Activated CD4-positive, alpha-beta T cell treated with anti-CD3 and anti-CD28 coated beads, Interleukin-2, amount 50 U/mL, for 24 hours (primary cell): ENCODE measurements around the gene DGKG.

Source experiments
- DNase-seq, 2 donors: peaks; one replicate each; pipeline ENCODE4 v3.0.0-alpha.2; 2020; ENCODE audit warnings: low read depth in 1 of 2, low spot score in 1 of 2

Gene DGKG

DNA sequence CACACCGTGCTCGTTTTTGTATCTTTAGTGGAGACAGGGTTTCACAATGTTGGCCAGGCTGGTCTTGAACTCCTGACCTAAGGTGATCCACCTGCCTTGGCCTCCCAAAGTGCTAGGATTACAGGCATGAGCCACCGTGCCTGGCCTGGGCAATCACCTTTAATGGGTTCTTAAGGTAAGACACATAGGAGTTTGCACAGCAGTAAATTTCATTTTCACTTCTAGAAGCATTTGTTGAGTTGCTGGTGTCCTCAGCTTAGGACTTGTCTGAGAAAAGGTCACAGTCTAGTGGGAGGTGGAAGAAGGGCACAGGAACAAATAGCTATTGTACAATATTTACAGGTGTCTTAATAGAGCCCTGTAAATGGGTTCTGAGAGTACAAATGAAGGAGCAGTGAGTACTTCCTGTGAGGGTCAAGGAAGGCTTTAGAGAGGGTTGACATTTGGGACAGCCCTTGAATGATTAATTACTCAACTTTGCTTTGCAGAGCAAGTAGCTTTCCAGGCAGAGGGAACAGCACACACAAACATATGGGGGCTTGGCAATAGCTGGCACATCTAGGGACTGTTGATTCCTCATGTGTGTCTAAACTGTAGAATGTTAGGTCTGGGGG, 244.4 kb downstream of the DGKG start:
- DNase-seq = no peak

- DNase-seq = no peak
Measured at GRCh38 chr3:186115239-186115996, 246.6 kb downstream of the DGKG start.

- no peak for DNase-seq
Measured at GRCh38 chr3:186110975-186111974, 250.8 kb downstream of the DGKG start.

GRCh38 chr3:186109897-186110803, 251.9 kb downstream of the DGKG start:
- DNase-seq = no peak

DNA sequence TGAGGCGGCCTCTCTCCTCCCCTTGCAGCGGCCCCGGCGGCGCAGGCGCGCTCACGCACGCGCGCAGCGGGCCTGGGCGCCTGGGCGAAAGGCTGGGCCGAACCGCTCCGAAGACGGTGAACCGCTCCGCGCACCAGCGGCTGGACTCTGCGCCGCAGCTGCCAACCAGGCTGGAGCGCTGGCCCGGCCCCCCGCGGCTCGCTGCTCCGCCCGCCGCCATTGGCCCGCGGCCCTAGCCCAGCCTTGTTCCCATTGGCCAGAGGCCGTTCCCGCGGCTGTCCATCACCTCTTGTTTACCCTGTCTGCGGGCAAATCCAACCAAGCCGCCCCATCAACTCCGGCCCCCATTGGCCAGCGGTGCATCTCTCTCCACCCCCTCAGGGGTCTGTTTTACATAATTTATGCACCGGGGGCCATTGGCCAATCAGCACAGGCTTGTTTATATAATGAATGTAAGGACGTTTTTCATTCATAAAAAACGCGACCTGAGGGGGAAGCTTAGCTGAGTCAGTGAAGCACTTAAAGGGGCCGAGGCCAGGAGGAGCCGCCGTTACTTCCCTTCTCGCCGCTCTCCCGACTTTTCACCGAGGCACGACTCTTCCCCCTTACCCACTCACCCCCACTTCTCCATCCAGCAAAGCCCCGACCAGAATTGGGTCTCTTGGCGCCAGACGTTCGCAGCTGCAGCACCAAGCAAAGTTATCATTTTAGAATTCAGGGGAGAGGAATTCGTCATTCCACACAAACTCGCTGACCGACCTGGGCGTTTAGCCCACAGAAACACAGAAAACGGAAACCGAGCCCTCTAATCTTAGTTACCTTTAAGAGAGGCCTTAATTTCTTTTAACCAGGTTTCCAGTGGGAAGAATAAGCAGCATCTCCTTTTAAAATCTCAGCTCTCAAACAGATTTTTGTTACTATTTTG, 252.8 kb downstream of the DGKG start, which contains the start of gene ETV5:
Gene ETV5 (minus strand): TSS at position 149 of the 925 bp plus-strand sequence. CDS start 3,221 bp downstream, outside the sequence.
- peak; percentile 73 to 95 for DNase-seq

DNA sequence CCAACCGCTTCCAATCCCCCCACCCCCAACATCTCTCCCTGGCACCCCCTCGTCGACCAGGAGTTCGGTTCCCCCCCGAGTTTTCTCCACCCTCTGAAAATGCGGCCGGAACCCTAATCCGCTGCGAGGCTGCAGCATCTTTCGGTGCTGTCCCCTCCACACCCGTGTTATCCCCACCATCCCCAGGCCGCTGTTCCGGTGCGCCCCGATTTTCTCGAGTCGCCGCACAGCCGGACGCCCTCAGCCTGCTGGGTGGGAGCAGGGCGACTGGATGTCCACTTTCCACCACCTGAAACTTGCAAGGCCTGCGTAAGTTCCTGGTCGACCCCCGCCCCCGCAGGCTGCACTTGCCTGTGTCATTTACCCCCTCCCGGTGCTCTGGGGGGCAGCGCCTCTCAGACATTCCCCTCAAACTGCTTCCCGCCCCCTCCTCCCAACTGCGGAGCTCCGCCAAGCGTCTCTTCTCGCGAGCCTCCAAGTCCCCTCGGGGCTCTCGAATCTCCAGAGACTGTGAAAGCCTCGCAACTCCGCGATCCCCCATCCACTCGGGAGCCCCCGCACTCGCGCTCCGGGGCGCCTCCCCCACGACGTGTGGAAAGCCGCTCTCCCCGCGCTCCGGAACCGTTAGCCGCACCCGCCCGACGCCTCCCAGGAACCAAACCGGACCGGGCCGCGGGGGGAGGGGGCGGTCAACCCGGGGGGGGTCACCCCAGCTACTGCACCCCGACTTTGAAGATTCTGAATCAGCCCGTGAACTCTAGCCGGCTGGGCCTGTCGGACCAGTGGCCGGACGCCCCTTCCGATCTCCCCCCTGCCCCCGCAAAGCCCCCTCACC, 253.7 kb downstream of the DGKG start:
- peak in 1 of 2 donors; percentile 1 for DNase-seq

DNA sequence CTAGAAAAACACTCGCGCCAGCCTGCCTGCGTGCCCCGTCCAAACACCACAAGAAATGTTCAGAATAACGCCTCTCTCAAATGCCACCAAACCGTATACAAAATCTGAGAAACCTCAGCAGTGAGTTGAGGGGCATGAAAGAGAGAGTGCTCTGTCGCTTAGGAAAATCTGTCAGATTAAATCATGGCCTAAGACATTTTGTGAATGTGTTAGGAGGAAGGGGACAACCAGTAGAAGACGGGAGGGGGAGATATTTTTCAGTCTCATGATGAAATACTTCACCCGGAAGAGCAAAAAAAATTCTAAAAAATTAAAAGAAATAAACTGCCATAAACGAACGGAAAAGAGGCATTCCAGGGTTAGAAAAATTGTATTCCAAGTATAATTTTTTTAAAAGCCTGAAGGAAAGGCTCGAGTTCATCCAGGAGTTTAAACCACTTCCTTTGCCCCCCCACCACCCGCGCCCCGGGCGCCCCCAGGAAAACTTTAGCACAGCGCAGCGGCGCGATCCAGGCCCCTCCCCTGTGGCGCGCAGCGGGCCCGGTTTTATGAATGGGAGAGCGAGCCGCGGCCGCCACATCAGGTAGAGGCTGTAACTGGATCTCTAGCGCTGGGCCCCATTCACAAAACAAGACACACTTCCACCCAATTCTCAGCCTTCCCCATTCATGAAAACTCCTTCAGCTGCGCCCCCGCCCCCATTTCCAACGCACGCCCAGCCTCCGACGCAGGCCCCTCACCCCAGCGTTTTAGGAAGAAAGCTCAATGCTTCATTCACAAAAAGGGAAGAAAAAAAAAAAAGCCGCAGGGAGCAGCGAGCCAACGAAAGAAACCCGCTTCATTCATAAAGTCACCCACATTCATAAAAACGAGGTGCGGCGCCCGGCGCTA, 254.6 kb downstream of the DGKG start:
- no peak for DNase-seq

DNA sequence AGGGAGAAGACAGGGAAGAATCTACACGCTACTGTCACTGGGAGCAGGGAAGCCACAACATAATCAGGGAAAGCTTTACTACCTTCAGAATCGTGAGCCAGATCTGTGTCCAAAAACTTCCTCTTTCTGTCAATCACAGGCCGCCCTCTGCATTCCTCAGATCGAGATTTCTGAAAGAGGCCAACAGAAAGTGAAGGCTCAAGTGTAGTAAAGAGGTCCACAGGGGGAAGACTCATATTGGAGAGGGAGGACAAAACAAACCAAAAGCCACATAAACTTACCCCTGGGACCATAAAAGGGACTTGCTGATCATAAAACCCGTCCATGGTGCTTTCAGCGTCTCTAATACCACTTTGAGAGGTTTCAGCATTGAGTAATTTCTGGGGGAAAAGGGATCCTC, 256.5 kb downstream of the DGKG start:
- DNase-seq = no peak

- DNase-seq = no peak
Measured at GRCh38 chr3:186102687-186103086, 259.3 kb downstream of the DGKG start.

GRCh38 chr3:186100398-186100797, 261.6 kb downstream of the DGKG start:
- DNase-seq = no peak

- DNase-seq = no peak
Measured at GRCh38 chr3:186099178-186099577, 262.9 kb downstream of the DGKG start.

- no peak for DNase-seq
Measured at GRCh38 chr3:186098740-186099139, 263.3 kb downstream of the DGKG start.

GRCh38 chr3:186097663-186098451, 264.2 kb downstream of the DGKG start:
- no peak for DNase-seq

GRCh38 chr3:186097317-186097662, 264.7 kb downstream of the DGKG start:
- DNase-seq = no peak
